Measurements from ENCODE around the gene GFPT1. TPM values are rescaled to one million over a fixed set of nuclear protein-coding genes. Genes with fewer than 3 reads are reported as not detected.

GFPT1 gene
- total RNA-seq, 3 donors from 2014 or later (not counting 1 experiment from before 2014, with no cell fraction given), result 13.9 to 16.4 (median 15.0) TPM

DNA sequence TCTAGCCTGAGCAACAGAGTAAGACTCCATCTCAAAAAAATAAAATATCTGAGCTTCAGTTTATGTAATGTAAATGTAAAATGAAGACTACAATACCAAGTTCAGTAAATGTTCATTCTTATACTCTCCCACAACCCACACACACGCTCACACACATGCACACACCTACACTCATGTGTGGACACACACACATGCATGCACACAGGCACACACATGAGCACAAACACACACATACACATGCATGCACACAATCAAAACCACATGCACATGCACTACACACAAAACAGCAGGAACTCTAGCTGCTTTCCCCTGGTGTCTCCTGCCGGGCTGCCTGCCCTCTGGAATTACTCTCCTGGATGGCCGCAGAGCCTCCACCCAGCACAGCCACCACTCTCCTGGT, 90.6 kb downstream of the GFPT1 start:
- H3K9me3 ChIP-seq (ENCODE audit: control insufficient read depth, insufficient read depth, low read length), result no peaks in the 10 kb centered on the region
- no peaks in the 10 kb centered on the region for H3K27me3 ChIP-seq (ENCODE audit: control insufficient read depth, insufficient read depth, low read length)
- intact Hi-C loops (cut with micrococcal nuclease), result no loop called here
- Mint-ChIP-seq H3K27ac (no peak overlapping the region), H3K36me3 (no peaks in the 10 kb centered on the region), H3K4me3 (no peak overlapping the region), H3K4me1 (no peaks in the 10 kb centered on the region), H3K9me3 (no peaks in the 10 kb centered on the region), H3K27me3 (ENCODE audit: low read depth in 2 of 2) (peaks cover 0 to 13% of the 10 kb centered on the region in 2 donors)
- H3K27ac ChIP-seq (ENCODE audit: low read length), result no peak overlapping the region
- TF ChIP-seq, protein P1, sequence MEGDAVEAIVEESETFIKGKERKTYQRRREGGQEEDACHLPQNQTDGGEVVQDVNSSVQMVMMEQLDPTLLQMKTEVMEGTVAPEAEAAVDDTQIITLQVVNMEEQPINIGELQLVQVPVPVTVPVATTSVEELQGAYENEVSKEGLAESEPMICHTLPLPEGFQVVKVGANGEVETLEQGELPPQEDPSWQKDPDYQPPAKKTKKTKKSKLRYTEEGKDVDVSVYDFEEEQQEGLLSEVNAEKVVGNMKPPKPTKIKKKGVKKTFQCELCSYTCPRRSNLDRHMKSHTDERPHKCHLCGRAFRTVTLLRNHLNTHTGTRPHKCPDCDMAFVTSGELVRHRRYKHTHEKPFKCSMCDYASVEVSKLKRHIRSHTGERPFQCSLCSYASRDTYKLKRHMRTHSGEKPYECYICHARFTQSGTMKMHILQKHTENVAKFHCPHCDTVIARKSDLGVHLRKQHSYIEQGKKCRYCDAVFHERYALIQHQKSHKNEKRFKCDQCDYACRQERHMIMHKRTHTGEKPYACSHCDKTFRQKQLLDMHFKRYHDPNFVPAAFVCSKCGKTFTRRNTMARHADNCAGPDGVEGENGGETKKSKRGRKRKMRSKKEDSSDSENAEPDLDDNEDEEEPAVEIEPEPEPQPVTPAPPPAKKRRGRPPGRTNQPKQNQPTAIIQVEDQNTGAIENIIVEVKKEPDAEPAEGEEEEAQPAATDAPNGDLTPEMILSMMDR (IDR thresholded peaks at IDR 0.05), result no peak
- no peaks in the 10 kb centered on the region for H3K36me3 ChIP-seq (ENCODE audit: control insufficient read depth, insufficient read depth, low read length)
- H3K4me1 ChIP-seq (ENCODE audit: control insufficient read depth, insufficient read depth, low read length), result no peaks in the 10 kb centered on the region
- 83% methylated on average over 3 of the region's 3 CpGs for WGBS (ENCODE audit: insufficient coverage)
- DNase-seq (no peak), ATAC-seq (no peak)
- no peak overlapping the region for H3K4me3 ChIP-seq (ENCODE audit: low read length)

DNA sequence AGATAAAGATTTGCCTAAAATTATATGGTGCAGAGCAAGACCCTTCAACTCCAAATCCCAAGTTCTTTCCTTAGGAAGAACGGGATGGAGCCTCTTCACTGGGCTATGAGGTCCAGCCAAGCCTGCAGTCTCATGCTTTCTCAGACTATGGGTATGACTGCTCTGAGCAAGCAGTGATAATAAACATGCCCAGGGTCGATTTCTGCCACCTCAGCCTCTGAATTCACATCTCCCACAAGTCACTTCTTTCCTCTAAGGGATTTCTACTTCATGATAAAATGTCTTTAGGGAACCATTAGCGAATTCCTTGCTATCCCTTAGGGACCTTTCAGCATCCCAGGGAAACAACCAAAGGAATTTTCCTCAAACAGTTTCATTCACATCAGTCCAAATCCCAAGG, 94.8 kb downstream of the GFPT1 start:
- intact Hi-C loops (cut with micrococcal nuclease), result no loop called here
- Histone ChIP-seq H3K4me1 (ENCODE audit: control insufficient read depth, insufficient read depth, low read length) (no peaks in the 10 kb centered on the region), H3K9me3 (ENCODE audit: control insufficient read depth, insufficient read depth, low read length) (no peaks in the 10 kb centered on the region), H3K27ac (ENCODE audit: low read length) (no peak overlapping the region), H3K36me3 (ENCODE audit: control insufficient read depth, insufficient read depth, low read length) (no peaks in the 10 kb centered on the region), H3K27me3 (ENCODE audit: control insufficient read depth, insufficient read depth, low read length) (no peaks in the 10 kb centered on the region), H3K4me3 (ENCODE audit: low read length) (no peak overlapping the region)
- Mint-ChIP-seq H3K9me3 (no peaks in the 10 kb centered on the region), H3K4me1 (no peaks in the 10 kb centered on the region), H3K36me3 (no peaks in the 10 kb centered on the region), H3K27me3 (ENCODE audit: low read depth in 2 of 2) (peaks cover 0 to 23% of the 10 kb centered on the region in 2 donors), H3K4me3 (no peak overlapping the region), H3K27ac (no peak overlapping the region)
- no peak for DNase-seq
- 68% methylated on average over 3 of the region's 3 CpGs for WGBS (ENCODE audit: insufficient coverage)
- TF ChIP-seq, protein P1 (IDR thresholded peaks at IDR 0.05), result no peak
- no peak for ATAC-seq

- Histone ChIP-seq H3K4me1 (ENCODE audit: control insufficient read depth, insufficient read depth, low read length) (no peaks in the 10 kb centered on the region), H3K27me3 (ENCODE audit: control insufficient read depth, insufficient read depth, low read length) (no peaks in the 10 kb centered on the region), H3K9me3 (ENCODE audit: control insufficient read depth, insufficient read depth, low read length) (no peaks in the 10 kb centered on the region), H3K4me3 (ENCODE audit: low read length) (no peak overlapping the region), H3K27ac (ENCODE audit: low read length) (no peak overlapping the region), H3K36me3 (ENCODE audit: control insufficient read depth, insufficient read depth, low read length) (no peaks in the 10 kb centered on the region)
- Mint-ChIP-seq H3K4me3 (no peak overlapping the region), H3K36me3 (no peaks in the 10 kb centered on the region), H3K27ac (no peak overlapping the region), H3K27me3 (ENCODE audit: low read depth in 2 of 2) (peaks cover 0 to 21% of the 10 kb centered on the region in 2 donors), H3K9me3 (no peaks in the 10 kb centered on the region), H3K4me1 (no peaks in the 10 kb centered on the region)
- intact Hi-C loops (cut with micrococcal nuclease), result no loop called here
- DNase-seq (no peak), ATAC-seq (no peak)
- TF ChIP-seq, protein P1 (IDR thresholded peaks at IDR 0.05), result no peak
- 95% methylated on average over 3 of the region's 3 CpGs for WGBS (ENCODE audit: insufficient coverage)
These were observed 95.3 kb downstream of the GFPT1 start for GRCh38 chr2:69291721-69292120.

GRCh38 chr2:69291004-69291650, 95.9 kb downstream of the GFPT1 start:
- Histone ChIP-seq H3K4me1 (ENCODE audit: control insufficient read depth, insufficient read depth, low read length) (no peaks in the 10 kb centered on the region), H3K36me3 (ENCODE audit: control insufficient read depth, insufficient read depth, low read length) (no peaks in the 10 kb centered on the region), H3K27me3 (ENCODE audit: control insufficient read depth, insufficient read depth, low read length) (no peaks in the 10 kb centered on the region), H3K27ac (ENCODE audit: low read length) (no peak overlapping the region), H3K9me3 (ENCODE audit: control insufficient read depth, insufficient read depth, low read length) (no peaks in the 10 kb centered on the region), H3K4me3 (ENCODE audit: low read length) (no peak overlapping the region)
- Mint-ChIP-seq H3K4me3 (no peak overlapping the region), H3K36me3 (no peaks in the 10 kb centered on the region), H3K27ac (no peak overlapping the region), H3K9me3 (no peaks in the 10 kb centered on the region), H3K4me1 (no peaks in the 10 kb centered on the region), H3K27me3 (ENCODE audit: low read depth in 2 of 2) (peaks cover 0 to 17% of the 10 kb centered on the region in 2 donors)
- ATAC-seq, result no peak
- DNase-seq, result no peak
- intact Hi-C loops (cut with micrococcal nuclease), result no loop called here
- TF ChIP-seq, protein P1 (IDR thresholded peaks at IDR 0.05), result no peak
